GM19023 (cell line): ENCODE results near the gene DGKG.

Experiments
- ATAC-seq: cut with Tn5 transposase; IDR thresholded peaks from one replicate; pipeline ENCODE4 v1.9.1; 2021; ENCODE audit warnings: mild to moderate bottlenecking, moderate library complexity; ENCODE audit not compliant: unreplicated experiment

The DGKG gene

GRCh38 chr3:186361762-186362536, at the start of gene DGKG:
Gene DGKG (minus strand): TSS chr3:186362234. CDS start chr3:186320459, 41,775 bp downstream.
- peak; percentile 50 for ATAC-seq

GRCh38 chr3:186411089-186411488, 49.1 kb upstream of the DGKG start:
- no peak for ATAC-seq

DNA sequence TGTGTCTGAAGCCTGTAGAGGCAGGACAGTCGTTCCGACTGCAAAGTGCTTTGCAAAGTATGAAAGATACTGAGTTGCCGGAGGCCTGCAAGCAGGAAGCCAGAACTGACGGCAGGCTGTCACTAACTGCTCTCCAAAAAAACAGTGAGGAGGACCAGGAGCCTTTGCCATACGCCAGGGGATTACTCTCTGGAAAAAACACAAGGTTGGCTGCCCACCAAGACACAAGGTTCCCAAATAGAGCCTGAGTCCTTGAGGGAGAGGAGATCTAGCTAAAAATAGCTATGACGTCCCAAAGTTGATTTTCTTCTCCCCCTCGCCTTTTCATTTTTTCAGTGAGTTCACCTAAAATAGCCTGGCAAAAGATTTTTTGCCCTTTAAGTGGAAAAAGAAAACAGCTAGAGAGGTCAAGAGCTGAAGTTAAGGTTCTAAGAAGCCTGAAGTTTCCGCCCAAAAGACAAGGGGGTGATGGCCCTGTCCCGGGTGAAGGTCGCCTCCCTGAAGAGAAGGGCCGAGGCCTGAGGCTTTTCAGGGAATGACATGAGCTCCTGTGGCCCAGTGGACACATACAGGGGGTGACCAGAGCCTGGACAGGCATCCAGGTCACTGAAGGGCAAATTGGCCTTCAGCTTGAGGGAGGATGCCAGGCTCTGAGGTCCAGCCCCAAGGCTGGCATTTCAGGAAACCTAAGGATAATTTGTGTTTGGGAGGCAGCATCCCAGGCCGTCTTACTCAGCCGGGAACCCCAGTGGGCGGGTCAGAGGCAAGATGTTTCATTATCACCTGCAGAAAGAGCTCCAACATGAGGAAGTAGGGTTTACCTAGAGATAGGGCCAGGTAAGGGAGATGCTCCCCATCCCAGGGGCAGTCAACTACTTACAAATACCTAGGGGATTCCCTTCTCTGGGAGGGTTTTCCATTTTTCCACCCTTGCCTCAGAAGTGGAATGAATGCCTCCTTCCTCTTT, 44.9 kb upstream of the DGKG start:
- ATAC-seq, result no peak

- no peak for ATAC-seq
These were observed 39.5 kb upstream of the DGKG start for GRCh38 chr3:186401556-186401955.

GRCh38 chr3:186400662-186401061, 38.6 kb upstream of the DGKG start:
- no peak for ATAC-seq

GRCh38 chr3:186400026-186400425, 38.0 kb upstream of the DGKG start:
- ATAC-seq, result no peak

GRCh38 chr3:186394566-186395217, 32.7 kb upstream of the DGKG start:
- no peak for ATAC-seq

DNA sequence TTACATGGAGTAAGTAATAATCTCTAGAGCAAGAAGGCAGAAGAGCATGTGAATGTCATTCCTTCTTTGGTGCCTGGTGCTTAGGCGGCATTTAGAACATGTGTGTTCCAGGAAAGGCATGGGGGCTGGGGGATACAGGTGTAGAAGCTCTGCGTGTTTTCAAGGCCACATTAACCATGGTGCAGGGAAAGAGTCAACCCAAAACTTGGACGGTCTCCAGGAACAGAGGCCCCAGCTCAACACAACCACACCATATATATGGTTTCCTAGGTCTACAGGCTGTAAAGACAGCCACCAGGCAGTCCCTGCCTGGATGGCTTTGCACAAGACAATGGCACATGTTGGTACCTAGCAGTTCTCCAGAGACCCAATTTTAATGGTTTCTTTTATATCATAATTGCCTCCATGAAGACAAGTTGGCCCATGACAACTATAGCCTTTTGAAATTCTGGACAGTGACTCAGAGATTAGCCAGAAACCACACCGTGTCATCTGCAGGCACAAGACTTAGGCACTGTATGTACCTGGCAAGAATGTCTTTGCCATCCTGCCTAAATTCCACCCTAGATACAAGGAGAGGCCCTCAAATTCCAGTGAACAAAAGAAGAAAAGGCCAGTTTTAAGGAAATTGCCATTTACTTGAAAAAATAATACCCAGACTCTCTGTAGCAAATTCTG, 25.0 kb upstream of the DGKG start:
- ATAC-seq, result no peak

GRCh38 chr3:186385856-186386602, 24.0 kb upstream of the DGKG start:
- ATAC-seq, result no peak

DNA sequence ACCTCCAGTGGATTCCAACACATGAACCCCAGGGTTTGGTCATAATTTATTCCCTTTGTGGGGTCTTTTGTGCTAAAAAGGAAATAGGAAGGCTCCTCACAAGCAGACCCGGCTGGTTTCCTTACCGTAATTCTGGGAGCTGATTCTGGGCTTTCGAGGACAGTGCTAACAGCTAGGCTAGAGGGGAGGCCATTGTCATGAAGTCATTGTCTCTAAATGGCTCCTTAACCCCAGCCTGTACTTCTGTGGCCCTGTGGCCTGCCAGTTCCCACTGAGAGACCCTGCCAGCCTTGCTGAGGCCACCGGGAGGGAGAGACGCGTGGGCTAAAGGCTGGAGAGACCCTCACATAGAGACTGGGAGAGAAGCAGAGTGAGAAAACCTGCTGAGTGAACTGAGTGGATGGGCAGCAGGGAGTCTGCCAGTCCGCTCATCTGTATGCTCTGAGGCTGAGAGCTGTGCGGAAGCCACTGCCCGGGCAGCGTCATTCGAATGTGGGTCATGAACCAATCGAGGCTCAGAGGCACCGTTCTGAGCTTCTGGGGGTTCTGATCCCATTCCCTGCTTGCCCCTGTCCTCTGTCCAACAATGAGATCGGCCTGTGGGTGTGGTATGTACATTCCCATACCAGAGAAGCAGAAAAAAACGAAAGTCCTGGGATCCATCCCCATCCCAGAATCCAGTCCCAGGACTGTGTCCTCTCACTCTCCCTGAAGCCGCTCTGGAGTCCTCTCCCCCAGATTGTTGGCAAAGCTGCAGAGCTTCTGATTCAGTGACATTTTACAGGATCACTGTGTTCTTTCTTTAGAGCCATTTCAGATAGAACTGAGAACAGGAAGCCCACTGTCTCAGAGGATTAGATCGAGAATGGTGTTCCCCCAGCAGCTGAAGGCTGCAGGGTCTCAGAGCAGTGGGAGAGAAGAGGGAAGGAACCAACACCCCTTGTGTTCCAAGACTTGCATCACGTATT, 21.3 kb upstream of the DGKG start:
- ATAC-seq, result no peak

DNA sequence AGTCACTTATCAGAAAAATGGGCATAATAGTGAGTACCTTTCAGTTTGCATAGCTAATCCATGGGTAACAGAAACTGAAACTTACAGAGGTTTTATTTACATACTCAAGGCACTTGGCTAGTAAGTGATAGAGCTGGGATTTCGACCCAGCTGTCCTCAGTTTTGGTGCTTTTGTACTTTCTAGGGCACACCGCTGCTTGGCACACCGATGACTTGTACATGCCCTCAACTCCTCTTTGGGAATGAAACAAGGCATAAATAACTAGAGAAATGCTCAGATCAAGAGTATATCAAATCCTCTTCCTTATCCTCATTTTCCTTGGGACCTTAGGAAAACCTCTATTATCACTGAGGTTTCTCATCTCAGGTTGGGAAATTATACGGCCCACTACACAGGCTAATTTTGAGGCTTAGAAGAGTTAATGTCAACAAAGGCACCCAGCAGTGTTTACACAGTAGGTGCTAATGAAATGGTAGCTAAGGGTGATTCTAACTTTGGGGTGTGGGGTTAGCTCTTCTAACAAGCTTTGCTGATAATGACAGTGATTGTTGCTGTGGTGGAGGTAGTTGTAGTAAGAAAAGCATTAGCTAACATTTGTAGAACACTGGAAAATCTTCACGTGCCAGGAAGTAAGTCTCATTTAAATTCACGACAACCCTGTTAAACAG, 20.3 kb upstream of the DGKG start:
- no peak for ATAC-seq

GRCh38 chr3:186381424-186382216, 19.6 kb upstream of the DGKG start:
- no peak for ATAC-seq

DNA sequence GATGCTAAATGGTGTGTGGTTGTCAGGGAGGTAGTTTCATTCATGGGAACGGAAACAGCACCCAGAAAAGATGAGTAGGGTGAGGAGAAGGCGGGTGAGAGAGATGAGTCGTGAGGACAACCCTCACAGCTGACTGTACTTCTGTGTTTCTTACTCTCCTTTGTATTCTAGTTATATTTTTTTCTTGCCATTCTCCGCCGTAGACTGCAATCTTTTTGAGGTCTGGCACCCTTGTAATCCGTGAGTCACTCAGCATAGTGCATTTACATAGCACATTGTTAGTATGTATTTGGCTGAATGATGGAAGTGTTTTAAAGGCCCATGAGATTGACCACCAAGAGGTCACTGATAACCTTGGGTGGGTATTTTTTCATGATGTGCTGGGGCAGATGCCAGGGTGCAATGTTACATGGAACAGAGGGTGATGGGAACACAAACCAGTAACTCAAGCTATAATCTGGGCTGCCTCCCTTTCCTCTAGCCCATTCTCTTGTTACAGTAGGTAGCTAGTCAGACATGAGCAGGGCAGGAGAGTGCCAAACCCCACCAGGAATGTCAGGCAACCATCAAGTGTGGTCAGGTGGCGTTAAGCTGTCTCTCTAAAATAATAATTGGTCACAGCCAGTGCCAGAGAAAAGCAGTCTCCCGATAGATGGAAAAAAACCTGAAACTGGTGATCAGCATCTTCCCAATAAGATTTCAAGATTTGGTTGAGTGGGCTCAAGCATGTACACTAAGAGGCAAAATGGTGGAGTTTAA, 18.8 kb upstream of the DGKG start:
- ATAC-seq, result no peak

- ATAC-seq, result no peak
These were observed 13.4 kb upstream of the DGKG start for GRCh38 chr3:186375443-186375842.

- no peak for ATAC-seq
These were observed 12.3 kb upstream of the DGKG start for GRCh38 chr3:186374376-186374775.

GRCh38 chr3:186369217-186369616, 7.2 kb upstream of the DGKG start:
- ATAC-seq, result no peak

DNA sequence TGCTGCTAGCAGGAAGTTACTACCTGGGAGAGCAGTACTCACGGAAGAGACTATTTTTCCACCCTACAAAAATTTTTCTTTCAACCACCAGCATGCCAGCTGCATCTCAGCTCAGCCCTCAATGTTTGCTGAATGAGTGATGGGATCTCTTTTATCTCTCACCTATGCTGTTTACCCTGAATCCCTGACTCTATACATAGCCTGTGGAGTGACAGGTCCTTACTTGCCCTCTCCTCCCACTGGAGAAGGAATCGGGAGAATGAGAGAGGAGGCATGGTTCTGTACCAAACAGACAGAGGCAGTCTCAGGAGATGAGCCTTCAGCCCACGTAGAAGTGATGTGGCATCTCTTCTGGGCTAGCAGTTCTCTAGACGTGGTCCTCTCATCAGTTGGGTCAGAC, 6.7 kb upstream of the DGKG start:
- ATAC-seq, result no peak
